Peyer's patch (tissue), 4 donors: Measurements from ENCODE around the gene MAGI2.

Experiments
- CTCF ChIP-seq, 6 experiments: fragments of 450-650 bp in 4 of 6; fragments of 200-600 bp in 2 of 6; sonication (generic) in 1 of 6; IDR thresholded peaks; one replicate each; pipeline ENCODE4 v1.5.1; 2017 to 2019; ENCODE audit warnings: antibody characterized with exemption in 6 of 6, mild to moderate bottlenecking in 3 of 6, moderate library complexity in 1 of 6
- POLR2A ChIP-seq, 2 donors: fragments of 450-650 bp; IDR thresholded peaks; one replicate each; pipeline ENCODE4 v1.5.1; 2017; ENCODE audit warnings: antibody characterized with exemption in 2 of 2, mild to moderate bottlenecking in 2 of 2, moderate library complexity in 2 of 2

- TF ChIP-seq POLR2A (IDR thresholded peaks at IDR 0.05) (no peak), CTCF (IDR thresholded peaks at IDR 0.05) (no peak)
Observed at GRCh38 chr7:78357709-78358108, 1095.8 kb downstream of the MAGI2 start.
